ENCODE data around the gene SMIM33. TPM values are rescaled to one million over a fixed set of nuclear protein-coding genes. Genes with fewer than 3 reads are reported as not detected.
"Not testable (repeated sequence)": the region's sequence is repeated elsewhere in the genome, so short reads cannot be mapped to it uniquely, and the experiment has no call there.

The SMIM33 gene
- total RNA-seq, 2 experiments from 2014 or later: 0.32 to 0.65 TPM

- POLR2A ChIA-PET: no interaction called here
- no peak overlapping the region for H3K4me3 Mint-ChIP-seq
- peaks cover 33% of the 10 kb centered on the region for H3K4me1 Mint-ChIP-seq (ENCODE audit: low read depth)
- DNase-seq (no peak), ATAC-seq (no peak)
- peaks cover 2% of the 10 kb centered on the region for H3K36me3 Mint-ChIP-seq (ENCODE audit: low read depth)
- no peaks in the 10 kb centered on the region for H3K9me3 Mint-ChIP-seq (ENCODE audit: insufficient read depth)
- no peaks in the 10 kb centered on the region for H3K27me3 Mint-ChIP-seq (ENCODE audit: low read depth)
- H3K27ac Mint-ChIP-seq: no peak overlapping the region
- CTCF ChIA-PET: interaction anchor here (0.9 kb wide), 1 partner anchor 64 kb away, joined by 3 read pairs; no protein-coding TSS in a partner anchor
Measured at GRCh38 chr5:139486201-139486600, 15.4 kb downstream of the SMIM33 start.

- DNase-seq (no peak), ATAC-seq (peak; percentile 45)
- H3K27ac Mint-ChIP-seq: peak overlapping the region; percentile 80
- no peaks in the 10 kb centered on the region for H3K36me3 Mint-ChIP-seq (ENCODE audit: low read depth)
- CTCF ChIA-PET: interaction anchor here (1.0 to 1.3 kb wide), 2 partner anchors 25 to 66 kb away, joined by 3 to 5 read pairs; no protein-coding TSS in a partner anchor
- POLR2A ChIA-PET: no interaction called here
- H3K9me3 Mint-ChIP-seq (ENCODE audit: insufficient read depth): no peaks in the 10 kb centered on the region
- H3K27me3 Mint-ChIP-seq (ENCODE audit: low read depth): no peaks in the 10 kb centered on the region
- H3K4me3 Mint-ChIP-seq: no peak overlapping the region
- peaks cover 22% of the 10 kb centered on the region for H3K4me1 Mint-ChIP-seq (ENCODE audit: low read depth)
Measured at GRCh38 chr5:139488260-139488659, 17.5 kb downstream of the SMIM33 start.

GRCh38 chr5:139492700-139493192, 21.9 kb downstream of the SMIM33 start:
- H3K4me3 Mint-ChIP-seq: no peak overlapping the region
- H3K27me3 Mint-ChIP-seq (ENCODE audit: low read depth): peaks cover 2% of the 10 kb centered on the region
- H3K4me1 Mint-ChIP-seq (ENCODE audit: low read depth): peaks cover 28% of the 10 kb centered on the region
- ATAC-seq: no peak
- POLR2A ChIA-PET: interaction anchor here (0.6 to 1.8 kb wide), 2 partner anchors 11 kb away, joined by 4 read pairs; partner anchors contain the start of gene STING1
- H3K36me3 Mint-ChIP-seq (ENCODE audit: low read depth): no peaks in the 10 kb centered on the region
- H3K27ac Mint-ChIP-seq: peak overlapping the region; percentile 20
- H3K9me3 Mint-ChIP-seq (ENCODE audit: insufficient read depth): no peaks in the 10 kb centered on the region
- DNase-seq: no peak
- CTCF ChIA-PET: interaction anchor here (0.9 to 4.3 kb wide), 3 partner anchors 10 to 72 kb away, joined by 5 to 14 read pairs (median 5); partner anchors contain the start of gene STING1

GRCh38 chr5:139494256-139494655, 23.5 kb downstream of the SMIM33 start:
- DNase-seq (no peak), ATAC-seq (no peak)
- ChIA-PET CTCF (interaction anchor here (0.7 to 4.3 kb wide), 6 partner anchors 12 to 196 kb away, joined by 3 to 14 read pairs (median 4); partner anchors contain the start of gene STING1), POLR2A (interaction anchor here (1.8 kb wide), 1 partner anchor 12 kb away, joined by 4 read pairs; the partner anchor contains the start of gene STING1)
- Mint-ChIP-seq H3K27ac (no peak overlapping the region), H3K36me3 (ENCODE audit: low read depth) (no peaks in the 10 kb centered on the region), H3K9me3 (ENCODE audit: insufficient read depth) (no peaks in the 10 kb centered on the region), H3K27me3 (ENCODE audit: low read depth) (peaks cover 6% of the 10 kb centered on the region), H3K4me3 (no peak overlapping the region), H3K4me1 (ENCODE audit: low read depth) (peaks cover 18% of the 10 kb centered on the region)

- DNase-seq: no peak
- Mint-ChIP-seq H3K27me3 (ENCODE audit: low read depth) (peaks cover 8% of the 10 kb centered on the region), H3K4me3 (no peak overlapping the region), H3K9me3 (ENCODE audit: insufficient read depth) (no peaks in the 10 kb centered on the region), H3K27ac (no peak overlapping the region), H3K36me3 (ENCODE audit: low read depth) (no peaks in the 10 kb centered on the region), H3K4me1 (ENCODE audit: low read depth) (peaks cover 18% of the 10 kb centered on the region)
- no peak for ATAC-seq
- ChIA-PET POLR2A (no interaction called here), CTCF (interaction anchor here (1.0 to 4.3 kb wide), 6 partner anchors 13 to 195 kb away, joined by 3 to 14 read pairs (median 8); partner anchors contain the start of gene STING1)
Measured at GRCh38 chr5:139494832-139495231, 24.0 kb downstream of the SMIM33 start.

GRCh38 chr5:139495638-139496435, 25.0 kb downstream of the SMIM33 start:
- no peaks in the 10 kb centered on the region for H3K36me3 Mint-ChIP-seq (ENCODE audit: low read depth)
- no peak overlapping the region for H3K4me3 Mint-ChIP-seq
- no peak overlapping the region for H3K27ac Mint-ChIP-seq
- ChIA-PET POLR2A (interaction anchor here (0.6 to 1.7 kb wide), 2 partner anchors 13 to 203 kb away, joined by 3 to 5 read pairs; partner anchors contain the start of genes MATR3 and STING1), CTCF (interaction anchor here (1.0 to 4.3 kb wide), 8 partner anchors 14 to 93 kb away, joined by 3 to 14 read pairs (median 6); partner anchors contain the start of gene STING1)
- H3K4me1 Mint-ChIP-seq (ENCODE audit: low read depth): peaks cover 18% of the 10 kb centered on the region
- DNase-seq (no peak), ATAC-seq (no peak)
- peaks cover 8% of the 10 kb centered on the region for H3K27me3 Mint-ChIP-seq (ENCODE audit: low read depth)
- H3K9me3 Mint-ChIP-seq (ENCODE audit: insufficient read depth): no peaks in the 10 kb centered on the region

- Mint-ChIP-seq H3K4me1 (ENCODE audit: low read depth) (no peaks in the 10 kb centered on the region), H3K27ac (no peak overlapping the region), H3K4me3 (no peak overlapping the region), H3K9me3 (ENCODE audit: insufficient read depth) (no peaks in the 10 kb centered on the region), H3K36me3 (ENCODE audit: low read depth) (no peaks in the 10 kb centered on the region), H3K27me3 (ENCODE audit: low read depth) (peaks cover 19% of the 10 kb centered on the region)
- ChIA-PET CTCF (interaction anchor here (2.1 to 3.9 kb wide), 2 partner anchors 12 to 79 kb away, joined by 6 to 24 read pairs; no protein-coding TSS in a partner anchor), POLR2A (no interaction called here)
- DNase-seq (no peak), ATAC-seq (no peak)
Measured at GRCh38 chr5:139501381-139501780, 30.6 kb downstream of the SMIM33 start.

GRCh38 chr5:139503036-139503817, 32.4 kb downstream of the SMIM33 start:
- H3K27me3 Mint-ChIP-seq (ENCODE audit: low read depth): peaks cover 22% of the 10 kb centered on the region
- H3K4me3 Mint-ChIP-seq; H3K9me3 Mint-ChIP-seq (ENCODE audit: insufficient read depth); H3K27ac Mint-ChIP-seq; DNase-seq; ATAC-seq; H3K36me3 Mint-ChIP-seq (ENCODE audit: low read depth); H3K4me1 Mint-ChIP-seq (ENCODE audit: low read depth): not testable (repeated sequence)
- POLR2A ChIA-PET: interaction anchor here (0.6 kb wide), 1 partner anchor 82 kb away, joined by 3 read pairs; no protein-coding TSS in a partner anchor
- CTCF ChIA-PET: interaction anchor here (2.1 to 3.9 kb wide), 2 partner anchors 10 to 81 kb away, joined by 6 to 24 read pairs; no protein-coding TSS in a partner anchor

GRCh38 chr5:139503879-139504278, 33.1 kb downstream of the SMIM33 start:
- peaks cover 22% of the 10 kb centered on the region for H3K27me3 Mint-ChIP-seq (ENCODE audit: low read depth)

GRCh38 chr5:139504722-139505121, 33.9 kb downstream of the SMIM33 start:
- peaks cover 20% of the 10 kb centered on the region for H3K27me3 Mint-ChIP-seq (ENCODE audit: low read depth)
- H3K4me1 Mint-ChIP-seq (ENCODE audit: low read depth); H3K36me3 Mint-ChIP-seq (ENCODE audit: low read depth); H3K9me3 Mint-ChIP-seq (ENCODE audit: insufficient read depth); POLR2A ChIA-PET; H3K4me3 Mint-ChIP-seq; H3K27ac Mint-ChIP-seq; DNase-seq; ATAC-seq: not testable (repeated sequence)
- CTCF ChIA-PET: interaction anchor here (1.7 to 3.9 kb wide), 2 partner anchors 8 to 82 kb away, joined by 12 to 24 read pairs; no protein-coding TSS in a partner anchor

More at GRCh38 chr5:139503879-139504278, 33.1 kb downstream of the SMIM33 start:
- ATAC-seq; H3K9me3 Mint-ChIP-seq (ENCODE audit: insufficient read depth); H3K4me1 Mint-ChIP-seq (ENCODE audit: low read depth); H3K36me3 Mint-ChIP-seq (ENCODE audit: low read depth); H3K27ac Mint-ChIP-seq; H3K4me3 Mint-ChIP-seq; DNase-seq: not testable (repeated sequence)
- POLR2A ChIA-PET: interaction anchor here (0.6 kb wide), 1 partner anchor 82 kb away, joined by 3 read pairs; no protein-coding TSS in a partner anchor
- CTCF ChIA-PET: interaction anchor here (1.7 to 3.9 kb wide), 2 partner anchors 9 to 81 kb away, joined by 12 to 24 read pairs; no protein-coding TSS in a partner anchor

Data from activated CD8-positive, alpha-beta T cell treated with anti-CD3 and anti-CD28 coated beads, Interleukin-2, amount 10 ng/mL, durations not matched to agents 7 days and 5 days (primary cell).